Astrocyte of the spinal cord (primary cell): Measurements from ENCODE around the gene PLAA.

Source experiments
- DNase-seq: peaks from one replicate; pipeline ENCODE4 v3.0.0; 2011; ENCODE audit warnings: low read depth, low spot score
- H3K4me3 ChIP-seq: 2 replicates; pipeline ENCODE4 v1.5.1; 2011; ENCODE audit warnings: low read depth, mild to moderate bottlenecking, low read length, moderate library complexity
- in situ Hi-C: cut with HindIII; loops from 2 replicates; pipeline ENCODE4 v1.10.0; 2017; ENCODE audit warnings: low sequenced_read_pairs
- TF ChIP-seq, protein P1 (sequence below): IDR thresholded peaks from 2 replicates; pipeline ENCODE4 v1.5.1; 2012; ENCODE audit warnings: low read depth, mild to moderate bottlenecking, low read length, inconsistent platforms

The PLAA gene

DNA sequence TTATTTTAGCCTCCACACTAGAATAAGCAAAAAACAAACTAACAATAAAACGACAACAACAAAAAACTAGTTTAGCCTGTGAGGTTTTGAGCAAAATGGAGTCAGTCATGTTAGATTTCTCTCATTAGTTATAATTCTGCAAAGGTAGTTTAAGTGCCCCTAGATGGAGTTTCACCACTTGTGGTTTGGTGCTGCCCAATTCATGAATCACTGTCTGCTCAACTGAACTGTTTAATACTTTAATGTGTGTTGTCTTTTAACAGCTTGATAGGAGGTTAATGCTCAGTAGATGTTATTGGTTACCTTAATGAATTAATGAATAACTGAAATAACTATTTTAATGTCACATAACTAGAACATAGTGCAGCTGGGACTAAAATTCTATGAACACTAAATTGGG is 3.5 kb upstream of the PLAA start:
- no peak for DNase-seq
- in situ Hi-C loops = no loop called here
- H3K4me3 ChIP-seq = no peak overlapping the region
- TF ChIP-seq, protein P1, sequence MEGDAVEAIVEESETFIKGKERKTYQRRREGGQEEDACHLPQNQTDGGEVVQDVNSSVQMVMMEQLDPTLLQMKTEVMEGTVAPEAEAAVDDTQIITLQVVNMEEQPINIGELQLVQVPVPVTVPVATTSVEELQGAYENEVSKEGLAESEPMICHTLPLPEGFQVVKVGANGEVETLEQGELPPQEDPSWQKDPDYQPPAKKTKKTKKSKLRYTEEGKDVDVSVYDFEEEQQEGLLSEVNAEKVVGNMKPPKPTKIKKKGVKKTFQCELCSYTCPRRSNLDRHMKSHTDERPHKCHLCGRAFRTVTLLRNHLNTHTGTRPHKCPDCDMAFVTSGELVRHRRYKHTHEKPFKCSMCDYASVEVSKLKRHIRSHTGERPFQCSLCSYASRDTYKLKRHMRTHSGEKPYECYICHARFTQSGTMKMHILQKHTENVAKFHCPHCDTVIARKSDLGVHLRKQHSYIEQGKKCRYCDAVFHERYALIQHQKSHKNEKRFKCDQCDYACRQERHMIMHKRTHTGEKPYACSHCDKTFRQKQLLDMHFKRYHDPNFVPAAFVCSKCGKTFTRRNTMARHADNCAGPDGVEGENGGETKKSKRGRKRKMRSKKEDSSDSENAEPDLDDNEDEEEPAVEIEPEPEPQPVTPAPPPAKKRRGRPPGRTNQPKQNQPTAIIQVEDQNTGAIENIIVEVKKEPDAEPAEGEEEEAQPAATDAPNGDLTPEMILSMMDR = no peak

DNA sequence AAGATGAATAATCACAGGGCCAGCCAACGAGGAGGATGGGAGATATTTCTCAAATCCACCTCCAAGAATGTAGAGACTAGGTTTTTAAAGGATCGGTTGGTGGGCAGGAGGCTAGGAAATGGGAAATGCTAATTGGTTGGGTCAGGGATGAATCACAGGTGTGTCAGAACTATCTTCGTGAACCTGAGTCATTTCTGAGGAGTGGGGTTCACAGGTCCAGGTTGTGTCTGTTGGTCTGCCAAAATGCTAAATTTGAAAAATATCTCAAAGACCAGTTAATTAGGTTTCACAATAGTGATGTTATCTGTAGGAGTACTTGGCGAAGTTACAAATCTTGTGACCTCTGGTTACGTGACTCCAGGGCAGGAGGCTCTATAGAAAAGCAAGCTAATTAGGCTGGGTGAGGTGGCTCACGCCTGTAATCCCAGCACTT is 2.6 kb upstream of the PLAA start:
- TF ChIP-seq, protein P1 = no peak
- DNase-seq = no peak
- in situ Hi-C loops = no loop called here
- no peak overlapping the region for H3K4me3 ChIP-seq

DNA sequence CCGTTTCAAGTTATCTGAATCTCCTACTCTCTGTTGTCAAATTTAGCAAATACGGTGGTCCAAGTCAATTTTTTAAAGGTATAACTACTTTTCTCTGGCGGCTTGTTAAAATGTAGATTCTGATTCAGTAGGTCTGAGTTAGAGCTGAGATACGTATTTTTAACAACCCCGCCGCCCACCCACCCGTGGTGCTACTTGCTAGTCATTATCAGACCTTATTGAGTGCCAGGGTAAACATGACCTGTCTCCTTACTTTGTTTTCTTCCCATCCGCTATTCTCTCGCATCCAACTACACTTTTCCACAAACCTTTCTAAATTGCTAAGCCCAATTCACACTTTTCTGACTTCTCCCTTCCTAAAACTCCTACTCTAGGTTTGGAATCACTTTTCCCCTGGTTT is 694 bp upstream of the PLAA start:
- TF ChIP-seq, protein P1 = no peak
- H3K4me3 ChIP-seq = peak overlapping the region; percentile 88
- in situ Hi-C loops = no loop called here
- DNase-seq = no peak

DNA sequence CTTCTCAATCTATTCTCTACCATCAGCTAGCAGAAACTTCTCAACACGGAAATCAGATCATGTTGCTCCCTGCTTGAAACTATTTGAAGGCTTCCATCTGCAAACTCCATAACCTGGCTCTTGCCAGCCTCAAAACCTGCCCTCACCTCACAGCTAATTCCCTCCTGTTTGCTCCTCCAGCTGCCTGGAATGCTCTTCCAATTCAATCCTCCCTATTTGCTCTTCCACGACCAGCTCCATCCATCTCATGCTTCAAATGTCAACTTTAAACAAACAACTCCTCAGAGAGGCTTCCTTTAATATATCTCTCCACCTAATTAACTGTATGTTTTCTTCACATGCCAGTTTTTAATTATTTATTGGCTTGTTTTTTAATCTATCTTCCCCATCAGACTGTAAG is 1.5 kb downstream of the PLAA start:
- TF ChIP-seq, protein P1 = no peak
- in situ Hi-C loops = no loop called here
- DNase-seq = no peak
- peak overlapping the region; percentile 88 for H3K4me3 ChIP-seq

DNA sequence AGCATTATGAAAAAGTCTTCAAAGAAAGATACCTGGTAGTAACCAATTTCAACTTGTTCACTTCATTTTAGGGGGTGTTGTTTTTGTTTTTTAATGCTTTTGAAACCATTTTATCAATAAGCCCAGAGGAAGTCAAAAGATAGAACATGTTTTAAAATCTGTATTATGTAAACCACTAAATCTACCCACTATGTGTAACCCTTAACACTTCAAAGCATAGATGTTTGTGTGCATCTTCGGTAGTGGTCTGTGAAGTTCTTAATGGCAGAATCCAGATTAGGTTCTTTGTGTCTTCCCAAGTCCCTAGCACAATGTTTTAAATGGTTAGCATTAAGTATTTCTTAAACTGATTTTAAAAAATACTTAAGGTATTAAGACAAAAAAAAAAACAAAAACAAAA is 6.3 kb downstream of the PLAA start:
- TF ChIP-seq, protein P1 = no peak
- H3K4me3 ChIP-seq = no peak overlapping the region
- DNase-seq = no peak
- in situ Hi-C loops = no loop called here

DNA sequence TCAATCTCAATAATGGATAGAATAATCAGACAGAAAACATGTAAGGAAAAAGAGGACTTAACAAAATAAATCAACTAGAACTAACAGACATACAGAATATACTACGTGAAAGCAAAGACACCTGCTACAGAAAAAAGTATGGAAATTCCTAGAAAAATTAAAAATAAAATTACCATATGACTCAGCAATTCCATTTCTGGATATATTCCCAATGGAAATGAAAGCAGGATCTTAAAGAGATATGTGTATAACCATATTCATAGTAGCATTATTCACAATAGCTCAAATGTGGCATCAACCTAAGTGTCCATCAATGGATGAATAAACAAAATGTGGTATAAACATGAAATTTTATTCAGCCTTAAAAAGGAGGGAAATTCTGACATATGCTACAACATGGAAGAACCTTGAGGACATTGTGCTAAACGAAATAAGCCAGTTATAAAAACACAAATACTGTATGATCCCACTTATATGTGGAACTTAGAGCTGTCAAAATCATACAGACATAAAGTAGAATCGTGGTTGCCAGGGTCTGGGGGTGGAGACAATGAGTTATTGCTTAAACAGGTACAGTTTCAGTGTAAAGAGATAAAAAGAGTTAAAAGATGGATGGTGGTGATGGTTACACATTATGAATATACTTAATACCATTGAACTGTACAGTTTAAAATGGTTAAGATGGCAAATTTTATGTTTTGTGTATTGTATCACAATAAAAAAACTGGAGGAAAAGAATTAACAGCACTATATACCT is 6.9 kb downstream of the PLAA start:
- TF ChIP-seq, protein P1 = no peak
- in situ Hi-C loops = no loop called here
- H3K4me3 ChIP-seq = no peak overlapping the region
- no peak for DNase-seq
